Neutrophil (primary cell): ENCODE data around the gene H3-3A.

Source experiments
- H3K27ac ChIP-seq: fragments of 200-600 bp; sonication (generic); 2 replicates; pipeline ENCODE4 v1.5.1; 2016; ENCODE audit warnings: mild to moderate bottlenecking, moderate library complexity
- H3K27me3 ChIP-seq: fragments of 200-600 bp; sonication (generic); 2 replicates; pipeline ENCODE4 v1.6.0; 2016; ENCODE audit warnings: mild to moderate bottlenecking
- H3K36me3 ChIP-seq: fragments of 200-600 bp; sonication (generic); 2 replicates; pipeline ENCODE4 v1.5.1; 2017
- H3K4me1 ChIP-seq, 2 experiments: fragments of 200-600 bp in 1 of 2; sonication (generic) in 1 of 2; 1 replicate in 1 of 2; 2 replicates in 1 of 2; pipeline versions ENCODE4 v1.5.1 to v1.6.1; 2013 to 2016; ENCODE audit warnings: low read depth in 1 of 2, low read length in 1 of 2, mild to moderate bottlenecking in 1 of 2, moderate library complexity in 1 of 2; ENCODE audit not compliant: control insufficient read depth in 1 of 2, insufficient read depth in 1 of 2
- H3K4me3 ChIP-seq, 2 experiments: fragments of 200-600 bp in 1 of 2; sonication (generic) in 1 of 2; 1 replicate in 1 of 2; 2 replicates in 1 of 2; pipeline ENCODE4 v1.5.1; 2013 to 2016; ENCODE audit warnings: low read depth in 1 of 2, low read length in 1 of 2, mild to moderate bottlenecking in 1 of 2, moderate library complexity in 1 of 2
- H3K9me3 ChIP-seq: fragments of 200-600 bp; sonication (generic); 2 replicates; pipeline ENCODE4 v1.5.1; 2016
- CTCF ChIP-seq: fragments of 200-600 bp; sonication (generic); IDR thresholded peaks from 2 replicates; pipeline ENCODE4 v1.5.1; 2016; ENCODE audit warnings: antibody characterized with exemption

Gene H3-3A

GRCh38 chr1:226066415-226067078 is 4.0 kb downstream of the H3-3A start:
- no peaks in the 10 kb centered on the region for H3K27me3 ChIP-seq
- H3K27ac ChIP-seq: peak overlapping the region; percentile 50
- H3K4me1 ChIP-seq: peaks cover 45 to 62% of the 10 kb centered on the region in 2 experiments
- peak overlapping the region; percentile 95 to 97 for H3K4me3 ChIP-seq
- H3K36me3 ChIP-seq: peaks cover 69% of the 10 kb centered on the region
- TF ChIP-seq CTCF: no peak
- peaks cover 7% of the 10 kb centered on the region for H3K9me3 ChIP-seq

GRCh38 chr1:226069811-226070489 is 7.4 kb downstream of the H3-3A start:
- Histone ChIP-seq H3K4me3 (no peak overlapping the region), H3K36me3 (peaks cover 96% of the 10 kb centered on the region), H3K27me3 (no peaks in the 10 kb centered on the region), H3K9me3 (peaks cover 7% of the 10 kb centered on the region), H3K27ac (peak overlapping the region; percentile 50), H3K4me1 (peaks cover 39 to 59% of the 10 kb centered on the region in 2 experiments)
- no peak for TF ChIP-seq CTCF

GRCh38 chr1:226072347-226072746 is 9.8 kb downstream of the H3-3A start:
- Histone ChIP-seq H3K4me3 (no peak overlapping the region), H3K27ac (peak overlapping the region; percentile 28), H3K36me3 (peaks cover 91% of the 10 kb centered on the region), H3K4me1 (peaks cover 15 to 35% of the 10 kb centered on the region in 2 experiments), H3K9me3 (no peaks in the 10 kb centered on the region), H3K27me3 (no peaks in the 10 kb centered on the region)
- TF ChIP-seq CTCF: no peak

- Histone ChIP-seq H3K36me3 (peaks cover 80% of the 10 kb centered on the region), H3K27ac (peak overlapping the region; percentile 49), H3K4me1 (peaks cover 4 to 25% of the 10 kb centered on the region in 2 experiments), H3K27me3 (no peaks in the 10 kb centered on the region), H3K9me3 (no peaks in the 10 kb centered on the region), H3K4me3 (no peak overlapping the region)
- no peak for TF ChIP-seq CTCF
These were observed 10.9 kb downstream of the H3-3A start for GRCh38 chr1:226073184-226073950.

GRCh38 chr1:226074046-226074445 is 11.5 kb downstream of the H3-3A start:
- Histone ChIP-seq H3K4me1 (peaks cover 0 to 18% of the 10 kb centered on the region in 2 experiments), H3K27ac (peak overlapping the region; percentile 49), H3K9me3 (no peaks in the 10 kb centered on the region), H3K27me3 (no peaks in the 10 kb centered on the region), H3K4me3 (no peak overlapping the region), H3K36me3 (peaks cover 74% of the 10 kb centered on the region)
- no peak for TF ChIP-seq CTCF
